Uterus (tissue), 2 donors: ENCODE data around the gene STX12.

Source experiments
- CTCF ChIP-seq, 4 experiments: fragments of 200-600 bp in 2 of 4; fragments of 450-650 bp in 2 of 4; sonication (generic) in 2 of 4; IDR thresholded peaks; one replicate each; pipeline ENCODE4 v1.5.1; 2016 to 2019; ENCODE audit warnings: antibody characterized with exemption in 4 of 4, mild to moderate bottlenecking in 2 of 4, moderate library complexity in 1 of 4
- POLR2A ChIP-seq, 2 donors: fragments of 450-650 bp; IDR thresholded peaks; one replicate each; pipeline ENCODE4 v1.6.1; 2016; ENCODE audit warnings: antibody characterized with exemption in 2 of 2, mild to moderate bottlenecking in 1 of 2, moderate library complexity in 1 of 2

- TF ChIP-seq CTCF (IDR thresholded peaks at IDR 0.05) = no peak
- TF ChIP-seq POLR2A (IDR thresholded peaks at IDR 0.05) = no peak
Observed at GRCh38 chr1:27833470-27833869, 60.5 kb downstream of the STX12 start.
